ENCODE data around the gene BRINP1.

- TF ChIP-seq CTCF (IDR thresholded peaks at IDR 0.05; ENCODE audit: insufficient read depth, low read length, poor library complexity, severe bottlenecking): no peak
- TF ChIP-seq EZH2phosphoT487 (conservative IDR thresholded peaks at IDR 0.05; ENCODE audit: low read length): no peak
Observed at GRCh38 chr9:119154527-119154926, 214.7 kb downstream of the BRINP1 start.
